Calu3 (cell line): ENCODE results near the gene RSF1. TPM values are rescaled to one million over a fixed set of nuclear protein-coding genes. Genes with fewer than 3 reads are reported as not detected.
A peak's percentile ranks its signal among the peaks of the same experiment; 100 is the strongest.

Experiments used
- BruUV-seq: library from RNA; stranded (reverse); fragments of 400-500 nt; replicated peaks from 2 replicates; lab custom pipeline; 2021; lab: Mats Ljungman, UMichigan
- CTCF ChIA-PET: fragments of 300-600 bp; sonication (Branson Sonifier 250); formaldehyde crosslinking; loops from one replicate; lab custom pipeline; 2022; ENCODE audit warnings: antibody characterized with exemption; lab: Charles Lee
- DNase-seq: peaks from one replicate; pipeline ENCODE4 v3.0.0; 2022
- H3K27ac Mint-ChIP-seq: one replicate; pipeline ENCODE4 v1.8.0; 2022; ENCODE audit warnings: mixed read lengths; ENCODE audit not compliant: unreplicated experiment
- H3K27me3 Mint-ChIP-seq: one replicate; pipeline ENCODE4 v1.8.0; 2022; ENCODE audit warnings: mixed read lengths; ENCODE audit not compliant: unreplicated experiment
- H3K36me3 Mint-ChIP-seq: one replicate; pipeline ENCODE4 v1.8.0; 2022; ENCODE audit warnings: mild to moderate bottlenecking, moderate library complexity, mixed read lengths; ENCODE audit not compliant: insufficient read depth, unreplicated experiment
- H3K4me1 Mint-ChIP-seq: one replicate; pipeline ENCODE4 v1.8.0; 2022; ENCODE audit warnings: mild to moderate bottlenecking, low read depth, mixed read lengths; ENCODE audit not compliant: unreplicated experiment
- H3K4me3 Mint-ChIP-seq: one replicate; pipeline ENCODE4 v1.8.0; 2022; ENCODE audit warnings: mild to moderate bottlenecking, low read depth, moderate library complexity, mixed read lengths; ENCODE audit not compliant: unreplicated experiment
- H3K9me3 Mint-ChIP-seq: one replicate; pipeline ENCODE4 v1.8.0; 2022; ENCODE audit warnings: low read depth, mixed read lengths; ENCODE audit not compliant: unreplicated experiment
- CTCF ChIP-seq: fragments of 200-600 bp; IDR thresholded peaks from one replicate; pipeline ENCODE4 v1.8.0; 2022; ENCODE audit warnings: antibody characterized with exemption; ENCODE audit not compliant: unreplicated experiment
- intact Hi-C: fragments of 100-400 bp; cut with micrococcal nuclease; formaldehyde crosslinking; loops from one replicate; pipeline ENCODE4 v1.10.0; 2022; ENCODE audit not compliant: unreplicated experiment
- total RNA-seq: library from RNA; stranded (reverse); gene quantifications from 2 replicates; pipeline ENCODE4 v1.2.3, GENCODE V29; 2022

Gene RSF1
- total RNA-seq, 1 experiment from 2014 or later = 68.5 TPM

- H3K9me3 Mint-ChIP-seq = no peaks in the 10 kb centered on the region
- no peaks in the 10 kb centered on the region for H3K27me3 Mint-ChIP-seq
- BruUV-seq = no TSS peak
- no peak overlapping the region for H3K4me3 Mint-ChIP-seq
- H3K36me3 Mint-ChIP-seq = no peaks in the 10 kb centered on the region
- peaks cover 17% of the 10 kb centered on the region for H3K4me1 Mint-ChIP-seq
- no peak overlapping the region for H3K27ac Mint-ChIP-seq
- DNase-seq = no peak
- TF ChIP-seq CTCF = no peak
- intact Hi-C loops = no loop called here
- CTCF ChIA-PET = no interaction called here
These were observed 49.4 kb downstream of the RSF1 start for GRCh38 chr11:77771135-77771534.

GRCh38 chr11:77770629-77771028 is 49.9 kb downstream of the RSF1 start:
- Mint-ChIP-seq H3K27me3 (no peaks in the 10 kb centered on the region), H3K36me3 (no peaks in the 10 kb centered on the region), H3K4me3 (no peak overlapping the region), H3K27ac (no peak overlapping the region), H3K4me1 (peaks cover 17% of the 10 kb centered on the region), H3K9me3 (no peaks in the 10 kb centered on the region)
- CTCF ChIA-PET = no interaction called here
- no peak for TF ChIP-seq CTCF
- intact Hi-C loops = no loop called here
- no peak for DNase-seq
- no TSS peak for BruUV-seq

GRCh38 chr11:77762426-77762825 is 58.1 kb downstream of the RSF1 start:
- CTCF ChIA-PET = interaction anchor here (1.6 kb wide), 1 partner anchor 26 kb away, joined by 4 read pairs; no protein-coding TSS in a partner anchor
- H3K4me3 Mint-ChIP-seq = no peak overlapping the region
- intact Hi-C loops = no loop called here
- no peaks in the 10 kb centered on the region for H3K9me3 Mint-ChIP-seq
- H3K36me3 Mint-ChIP-seq = peaks cover 7% of the 10 kb centered on the region
- H3K27ac Mint-ChIP-seq = no peak overlapping the region
- peaks cover 22% of the 10 kb centered on the region for H3K4me1 Mint-ChIP-seq
- no peak for DNase-seq
- TF ChIP-seq CTCF = no peak
- H3K27me3 Mint-ChIP-seq = no peaks in the 10 kb centered on the region
- TSS peak; percentile 9 for BruUV-seq

- no peaks in the 10 kb centered on the region for H3K27me3 Mint-ChIP-seq
- H3K27ac Mint-ChIP-seq = no peak overlapping the region
- DNase-seq = no peak
- H3K36me3 Mint-ChIP-seq = peaks cover 7% of the 10 kb centered on the region
- H3K9me3 Mint-ChIP-seq = no peaks in the 10 kb centered on the region
- peaks cover 16% of the 10 kb centered on the region for H3K4me1 Mint-ChIP-seq
- H3K4me3 Mint-ChIP-seq = no peak overlapping the region
- intact Hi-C loops = no loop called here
- BruUV-seq = no TSS peak
- TF ChIP-seq CTCF = no peak
- CTCF ChIA-PET = interaction anchor here (1.6 kb wide), 1 partner anchor 27 kb away, joined by 4 read pairs; no protein-coding TSS in a partner anchor
These were observed 59.0 kb downstream of the RSF1 start for GRCh38 chr11:77761491-77761890.
